A673 (cell line): ENCODE data around the gene CYTH3. TPM values are rescaled to one million over a fixed set of nuclear protein-coding genes. Genes with fewer than 3 reads are reported as not detected.

Experiments used
- BruUV-seq: library from RNA; stranded (reverse); fragments of 400-500 nt; replicated peaks from 2 replicates; lab custom pipeline; 2021; lab: Mats Ljungman, UMichigan
- CTCF ChIA-PET: fragments of 300-600 bp; sonication (Branson Sonifier 250); formaldehyde crosslinking; loops from one replicate; lab custom pipeline; 2022; ENCODE audit warnings: antibody characterized with exemption; lab: Charles Lee
- POLR2A ChIA-PET: fragments of 300-600 bp; sonication (Branson Sonifier 250); formaldehyde crosslinking; loops from one replicate; lab custom pipeline; 2022; ENCODE audit warnings: antibody characterized with exemption; ENCODE audit not compliant: low non-redundant PET; lab: Charles Lee
- DNase-seq: peaks from one replicate; pipeline ENCODE4 v3.0.0-alpha.2; 2015; ENCODE audit warnings: low spot score
- H3K27ac ChIP-seq: fragments of 200-600 bp; sonication (generic); 2 replicates; pipeline ENCODE4 v1.5.1; 2016; ENCODE audit warnings: mixed run types, low read depth, mild to moderate bottlenecking, mixed read lengths, antibody characterized with exemption, low read length; ENCODE audit not compliant: poor library complexity, severe bottlenecking
- H3K27me3 ChIP-seq: fragments of 200-600 bp; sonication (generic); replicated peaks from 2 replicates; pipeline ENCODE4 v1.6.1; 2017; ENCODE audit warnings: mixed run types, low read depth, mild to moderate bottlenecking, mixed read lengths, antibody characterized with exemption, low read length; ENCODE audit not compliant: insufficient read depth, poor library complexity
- H3K36me3 ChIP-seq: fragments of 200-600 bp; sonication (generic); 2 replicates; pipeline ENCODE4 v1.6.1; 2016; ENCODE audit warnings: mixed run types, mild to moderate bottlenecking, mixed read lengths, antibody characterized with exemption, low read length; ENCODE audit not compliant: insufficient read depth, poor library complexity, severe bottlenecking
- H3K4me1 ChIP-seq: fragments of 200-600 bp; sonication (generic); 2 replicates; pipeline ENCODE4 v1.6.1; 2017; ENCODE audit warnings: mixed run types, mild to moderate bottlenecking, mixed read lengths, antibody characterized with exemption, low read length; ENCODE audit not compliant: insufficient read depth, poor library complexity, severe bottlenecking
- H3K4me3 ChIP-seq: fragments of 200-600 bp; sonication (generic); 2 replicates; pipeline ENCODE4 v1.5.1; 2016; ENCODE audit warnings: low read depth, mixed run types, mild to moderate bottlenecking, mixed read lengths, low read length; ENCODE audit not compliant: poor library complexity, severe bottlenecking
- H3K9me3 ChIP-seq: fragments of 200-600 bp; sonication (generic); 2 replicates; pipeline ENCODE4 v1.6.1; 2016; ENCODE audit warnings: mixed run types, low read depth, mild to moderate bottlenecking, mixed read lengths, antibody characterized with exemption, low read length; ENCODE audit not compliant: poor library complexity, severe bottlenecking
- EZH2 ChIP-seq: fragments of 200-600 bp; sonication (generic); IDR thresholded peaks from 2 replicates; pipeline ENCODE4 v1.6.1; 2017; ENCODE audit warnings: borderline replicate concordance, low read depth, mild to moderate bottlenecking, mixed read lengths, antibody characterized with exemption, low read length; ENCODE audit not compliant: poor library complexity, severe bottlenecking
- intact Hi-C: fragments of 100-400 bp; cut with micrococcal nuclease; formaldehyde crosslinking; loops from one replicate; pipeline ENCODE4 v1.10.0; 2022; ENCODE audit not compliant: unreplicated experiment
- total RNA-seq: library from RNA; stranded (reverse); gene quantifications from 2 replicates; pipeline ENCODE4 v1.2.3, GENCODE V29; 2021
- TF ChIP-seq, protein P1 (sequence below): fragments of 300-800, 200-600 bp; sonication (generic); conservative IDR thresholded peaks from 2 replicates; pipeline ENCODE4 v1.5.1; 2017; ENCODE audit warnings: low read depth, mild to moderate bottlenecking, antibody characterized with exemption, low read length, moderate library complexity, mixed read lengths

The CYTH3 gene
- total RNA-seq, 1 experiment from 2014 or later, result 20.2 TPM

DNA sequence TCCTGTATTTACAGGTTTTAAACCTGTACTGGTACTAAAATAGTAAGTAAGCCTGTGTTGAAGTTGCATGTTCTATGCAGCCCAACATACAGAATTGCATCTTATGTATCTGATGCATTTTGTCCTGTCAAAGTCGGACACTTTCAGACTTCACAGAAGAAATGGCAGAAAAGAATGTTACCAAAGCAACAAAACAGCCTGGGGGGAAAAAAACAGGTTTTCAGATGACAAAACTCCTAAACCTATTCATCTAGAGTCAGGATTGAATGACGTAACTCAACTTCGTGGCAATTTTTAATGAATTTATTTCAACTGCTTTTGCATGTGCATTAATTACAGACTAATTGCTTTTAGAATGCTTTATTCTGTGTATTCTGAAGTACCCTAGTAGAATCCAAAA, 28.4 kb downstream of the CYTH3 start:
- H3K9me3 ChIP-seq, result no peaks in the 10 kb centered on the region
- POLR2A ChIA-PET, result no interaction called here
- H3K27me3 ChIP-seq, result no peaks in the 10 kb centered on the region
- H3K27ac ChIP-seq, result no peak overlapping the region
- H3K4me1 ChIP-seq, result peaks cover 10% of the 10 kb centered on the region
- intact Hi-C loops, result no loop called here
- H3K36me3 ChIP-seq, result no peaks in the 10 kb centered on the region
- CTCF ChIA-PET, result no interaction called here
- H3K4me3 ChIP-seq, result no peak overlapping the region
- DNase-seq, result no peak
- BruUV-seq, result no TSS peak
- TF ChIP-seq, protein P1, sequence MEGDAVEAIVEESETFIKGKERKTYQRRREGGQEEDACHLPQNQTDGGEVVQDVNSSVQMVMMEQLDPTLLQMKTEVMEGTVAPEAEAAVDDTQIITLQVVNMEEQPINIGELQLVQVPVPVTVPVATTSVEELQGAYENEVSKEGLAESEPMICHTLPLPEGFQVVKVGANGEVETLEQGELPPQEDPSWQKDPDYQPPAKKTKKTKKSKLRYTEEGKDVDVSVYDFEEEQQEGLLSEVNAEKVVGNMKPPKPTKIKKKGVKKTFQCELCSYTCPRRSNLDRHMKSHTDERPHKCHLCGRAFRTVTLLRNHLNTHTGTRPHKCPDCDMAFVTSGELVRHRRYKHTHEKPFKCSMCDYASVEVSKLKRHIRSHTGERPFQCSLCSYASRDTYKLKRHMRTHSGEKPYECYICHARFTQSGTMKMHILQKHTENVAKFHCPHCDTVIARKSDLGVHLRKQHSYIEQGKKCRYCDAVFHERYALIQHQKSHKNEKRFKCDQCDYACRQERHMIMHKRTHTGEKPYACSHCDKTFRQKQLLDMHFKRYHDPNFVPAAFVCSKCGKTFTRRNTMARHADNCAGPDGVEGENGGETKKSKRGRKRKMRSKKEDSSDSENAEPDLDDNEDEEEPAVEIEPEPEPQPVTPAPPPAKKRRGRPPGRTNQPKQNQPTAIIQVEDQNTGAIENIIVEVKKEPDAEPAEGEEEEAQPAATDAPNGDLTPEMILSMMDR, result no peak
- TF ChIP-seq EZH2, result no peak

DNA sequence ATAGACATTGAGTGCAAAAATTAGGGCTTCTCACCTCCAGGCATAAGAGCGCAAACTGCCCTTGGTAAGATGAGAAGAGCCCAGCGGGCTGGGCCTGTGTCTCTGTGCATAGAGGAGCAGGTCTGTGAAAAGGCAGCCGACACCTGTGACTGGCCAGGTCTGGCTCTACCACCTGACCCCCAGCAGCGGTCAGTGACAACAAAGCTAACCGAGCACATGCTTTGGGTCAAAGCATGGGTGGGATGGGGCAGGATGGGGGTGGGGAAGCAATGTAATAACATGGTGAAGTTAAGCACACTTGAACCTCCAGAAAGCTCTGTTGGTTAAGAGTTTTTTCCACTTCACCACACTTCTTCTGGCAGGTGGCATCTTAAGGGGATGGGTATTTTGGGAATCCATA, 29.3 kb downstream of the CYTH3 start:
- no TSS peak for BruUV-seq
- H3K27ac ChIP-seq, result no peak overlapping the region
- DNase-seq, result no peak
- POLR2A ChIA-PET, result no interaction called here
- TF ChIP-seq EZH2, result no peak
- TF ChIP-seq, protein P1, result no peak
- no peaks in the 10 kb centered on the region for H3K27me3 ChIP-seq
- H3K4me3 ChIP-seq, result no peak overlapping the region
- H3K4me1 ChIP-seq, result peaks cover 10% of the 10 kb centered on the region
- no peaks in the 10 kb centered on the region for H3K9me3 ChIP-seq
- CTCF ChIA-PET, result no interaction called here
- no peaks in the 10 kb centered on the region for H3K36me3 ChIP-seq
- intact Hi-C loops, result no loop called here

GRCh38 chr7:6242561-6242960, 29.9 kb downstream of the CYTH3 start:
- POLR2A ChIA-PET, result interaction anchor here (0.5 kb wide), 1 partner anchor 40 kb away, joined by 3 read pairs; no protein-coding TSS in a partner anchor
- BruUV-seq, result no TSS peak
- CTCF ChIA-PET, result no interaction called here

More at GRCh38 chr7:6242561-6242960, 29.9 kb downstream of the CYTH3 start:
- no peaks in the 10 kb centered on the region for H3K9me3 ChIP-seq
- DNase-seq, result no peak
- H3K36me3 ChIP-seq, result no peaks in the 10 kb centered on the region
- intact Hi-C loops, result no loop called here
- peaks cover 10% of the 10 kb centered on the region for H3K4me1 ChIP-seq
- TF ChIP-seq, protein P1, result no peak
- no peak for TF ChIP-seq EZH2
- H3K4me3 ChIP-seq, result no peak overlapping the region
- no peak overlapping the region for H3K27ac ChIP-seq
- no peaks in the 10 kb centered on the region for H3K27me3 ChIP-seq
